ENCODE measurements around the gene CRYZ.
"Not testable (repeated sequence)": the region's sequence is repeated elsewhere in the genome, so short reads cannot be mapped to it uniquely, and the experiment has no call there.

CRYZ gene

GRCh38 chr1:74681449-74681848 is 51.4 kb downstream of the CRYZ start:
- no peak for DNase-seq (ENCODE audit: low read depth in 3 of 3)

- DNase-seq (ENCODE audit: low read depth in 3 of 3) = no peak
Observed at GRCh38 chr1:74681001-74681400, 51.8 kb downstream of the CRYZ start.

- no peak for DNase-seq (ENCODE audit: low read depth in 3 of 3)
Observed at GRCh38 chr1:74679811-74680210, 53.0 kb downstream of the CRYZ start.

- DNase-seq (ENCODE audit: low read depth in 3 of 3) = no peak
Observed at GRCh38 chr1:74677926-74678325, 54.9 kb downstream of the CRYZ start.

- no peak for DNase-seq (ENCODE audit: low read depth in 3 of 3)
Observed at GRCh38 chr1:74674278-74675048, 58.4 kb downstream of the CRYZ start.

- no peak for DNase-seq (ENCODE audit: low read depth in 3 of 3)
Observed at GRCh38 chr1:74673351-74674111, 59.3 kb downstream of the CRYZ start, which contains the start of gene ERICH3. Gene ERICH3, minus strand, starts transcription at chr1:74673792. Its CDS starts 273 bp downstream, at chr1:74673519.

- DNase-seq (ENCODE audit: low read depth in 3 of 3) = not testable (repeated sequence)
Observed at GRCh38 chr1:74670866-74671265, 62.0 kb downstream of the CRYZ start.

All from stimulated activated CD4-positive, alpha-beta T cell treated with anti-CD3 and anti-CD28 coated beads, TNF-alpha, amount 100 ng/mL, for 24 hours (primary cell).